T follicular helper cell (primary cell): ENCODE data around the gene GRIK4.
"Not testable (repeated sequence)": the region's sequence is repeated elsewhere in the genome, so short reads cannot be mapped to it uniquely, and the experiment has no call there.

ENCODE experiments used
- DNase-seq: peaks from one replicate; pipeline ENCODE4 v3.0.0-alpha.2; 2020; ENCODE audit warnings: low read depth

GRIK4 gene

DNA sequence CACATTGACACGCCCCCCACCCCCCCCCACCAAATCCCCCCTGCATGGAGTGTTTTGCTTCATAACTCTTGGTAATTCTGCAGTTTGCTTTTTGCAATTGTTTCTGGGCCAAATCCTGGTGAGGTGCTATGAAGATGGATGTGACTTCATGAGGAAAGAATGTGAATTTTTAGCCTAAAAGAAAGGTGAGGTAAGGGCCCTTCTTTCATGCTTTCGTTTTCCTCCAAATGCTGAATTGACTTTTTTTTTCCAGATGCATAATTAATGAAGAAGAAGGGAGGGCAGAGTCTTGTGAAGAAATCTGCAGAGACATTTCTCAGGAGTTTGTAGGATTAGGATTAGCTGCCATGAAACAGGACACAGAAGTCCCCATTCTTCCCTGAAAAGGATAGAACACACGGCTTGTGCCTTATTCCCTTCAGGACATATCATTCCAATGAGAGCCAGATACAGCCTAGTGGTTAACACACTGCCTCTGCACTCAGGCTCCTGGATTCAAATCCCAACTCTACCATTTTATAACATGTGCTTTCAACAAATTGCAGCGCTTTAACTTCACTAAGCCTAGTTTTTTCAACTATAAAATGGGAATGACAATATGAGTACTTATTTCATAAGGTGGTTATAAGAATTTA lies 492.8 kb downstream of the GRIK4 start:
- no peak for DNase-seq

- DNase-seq: no peak
Observed at GRCh38 chr11:121006922-121007321, 495.4 kb downstream of the GRIK4 start.

GRCh38 chr11:121008551-121008950 lies 497.0 kb downstream of the GRIK4 start:
- DNase-seq: no peak

- no peak for DNase-seq
Observed at GRCh38 chr11:121012091-121012490, 500.5 kb downstream of the GRIK4 start.

DNA sequence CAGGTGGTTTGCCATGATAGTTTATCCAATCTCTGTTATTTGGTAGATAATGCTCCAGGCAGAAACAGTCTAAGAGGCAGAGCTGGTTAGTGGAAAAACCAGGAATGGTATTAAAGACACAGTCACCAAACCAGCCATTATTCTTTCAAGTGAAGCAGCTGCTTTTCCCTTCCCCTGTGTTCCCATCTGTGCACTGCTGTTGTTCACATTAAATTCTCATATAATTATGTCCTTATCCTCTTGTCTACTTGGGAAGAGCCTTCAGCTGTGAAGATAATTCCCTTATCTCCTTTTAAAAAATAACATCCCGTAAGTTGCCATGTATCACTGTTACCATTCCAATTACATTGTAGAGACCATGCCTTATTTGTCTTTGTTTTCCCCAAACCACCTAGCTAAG lies 507.2 kb downstream of the GRIK4 start:
- DNase-seq: no peak

DNA sequence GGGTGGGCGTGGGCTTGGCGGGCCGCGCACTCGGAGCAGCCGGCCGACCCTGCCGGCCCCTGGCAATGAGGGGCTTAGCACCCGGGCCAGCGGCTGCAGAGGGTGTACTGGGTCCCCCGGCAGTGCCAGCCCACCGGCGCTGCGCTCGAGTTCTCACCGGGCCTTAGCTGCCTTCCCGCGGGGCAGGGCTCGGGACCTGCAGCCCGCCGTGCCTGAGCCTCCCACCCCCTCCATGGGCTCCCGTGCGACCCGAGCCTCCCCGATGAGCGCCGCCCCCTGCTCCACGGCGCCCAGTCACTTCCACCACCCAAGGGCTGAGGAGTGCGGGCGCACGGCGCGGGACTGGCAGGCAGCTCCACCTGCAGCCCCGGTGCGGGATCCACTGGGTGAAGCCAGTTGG lies 510.2 kb downstream of the GRIK4 start:
- not testable (repeated sequence) for DNase-seq

DNA sequence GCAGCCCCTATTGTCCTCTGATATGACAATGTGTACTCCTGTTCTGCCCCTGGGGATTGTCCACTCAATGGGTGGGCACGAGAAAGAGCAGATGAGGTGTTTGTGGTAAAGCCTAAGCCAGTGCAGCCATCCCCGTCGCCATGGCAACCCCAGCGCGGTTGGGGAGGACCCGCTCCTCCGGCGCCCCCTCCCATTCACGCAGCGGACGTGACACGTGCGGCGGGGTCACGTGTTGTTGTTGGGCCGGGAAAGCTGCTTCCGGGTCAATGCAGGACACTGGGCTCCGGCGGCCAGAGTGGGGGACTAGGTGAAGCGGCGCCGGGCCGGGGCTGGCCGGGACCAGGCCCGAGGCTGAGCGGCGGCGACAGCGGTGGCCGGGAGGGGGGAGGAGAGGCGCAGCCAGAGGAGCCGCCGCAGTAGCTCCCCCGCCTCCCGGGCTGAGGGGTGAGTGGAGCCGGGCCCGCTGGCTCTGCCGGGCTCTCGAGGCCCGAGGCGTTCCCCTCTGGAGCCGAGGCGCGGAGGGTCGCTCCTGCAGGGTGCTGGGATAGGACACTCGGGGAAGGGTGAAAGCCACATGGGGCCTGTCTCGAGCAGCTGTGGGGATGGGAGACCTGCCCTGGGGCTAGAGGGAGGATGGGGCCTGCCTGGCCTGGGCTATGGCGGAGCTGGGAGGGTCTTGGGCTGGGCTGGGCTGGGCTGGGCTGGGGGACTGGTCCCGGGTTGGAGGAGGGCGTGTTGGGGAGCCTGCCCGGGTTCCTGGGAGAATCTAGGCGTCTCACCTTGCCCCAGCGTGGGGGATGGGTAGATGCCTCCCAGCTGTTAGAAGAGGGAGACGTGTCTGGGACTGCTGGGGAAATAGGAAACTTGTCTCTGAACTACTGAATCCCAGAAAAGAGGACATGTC lies 512.6 kb downstream of the GRIK4 start, which contains the start of gene TBCEL:
Gene TBCEL, plus strand, starts transcription at position 255 of the 904 bp plus-strand sequence. CDS start 21,589 bp downstream, outside the sequence.
- DNase-seq: peak; percentile 71

DNA sequence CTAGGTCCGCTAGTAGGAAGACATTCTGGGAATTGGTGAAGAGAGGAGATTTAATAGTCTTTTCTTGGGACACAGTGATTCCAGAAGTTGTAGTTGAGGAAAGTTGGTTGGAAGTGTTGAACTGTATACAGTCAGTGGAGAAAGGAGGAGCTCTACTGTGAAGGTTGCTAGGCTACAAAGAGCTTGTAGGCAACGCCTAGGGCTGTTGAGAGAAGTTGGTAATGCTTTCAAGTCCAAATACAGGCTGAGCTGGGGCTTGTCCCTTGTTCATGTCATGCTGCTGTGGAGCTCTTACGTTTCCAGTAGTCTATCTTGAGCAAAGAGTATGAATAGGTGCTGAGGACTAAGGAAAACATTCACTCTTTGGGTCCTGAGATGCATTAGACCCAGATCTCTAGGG lies 513.4 kb downstream of the GRIK4 start:
- DNase-seq: no peak

DNA sequence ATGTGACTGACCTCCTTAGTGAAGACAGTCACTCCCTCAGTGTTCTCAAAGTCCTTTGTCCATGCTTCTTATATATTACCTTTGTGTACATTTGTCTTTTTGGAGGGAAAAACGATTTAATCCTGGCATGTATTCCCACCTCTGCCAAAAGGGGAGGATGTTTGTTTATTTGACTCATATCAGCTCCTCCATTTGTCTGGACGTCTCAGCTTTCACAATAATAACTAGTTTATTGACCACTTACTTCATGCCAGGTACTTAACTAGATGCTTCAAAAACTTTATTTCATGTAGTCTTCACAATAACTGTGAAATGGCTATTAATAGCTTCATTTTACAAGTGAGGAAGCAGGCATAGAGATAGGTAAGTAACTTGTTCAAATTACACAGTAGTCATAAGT lies 517.6 kb downstream of the GRIK4 start:
- no peak for DNase-seq

GRCh38 chr11:121029813-121030445 lies 518.4 kb downstream of the GRIK4 start:
- DNase-seq: no peak

DNA sequence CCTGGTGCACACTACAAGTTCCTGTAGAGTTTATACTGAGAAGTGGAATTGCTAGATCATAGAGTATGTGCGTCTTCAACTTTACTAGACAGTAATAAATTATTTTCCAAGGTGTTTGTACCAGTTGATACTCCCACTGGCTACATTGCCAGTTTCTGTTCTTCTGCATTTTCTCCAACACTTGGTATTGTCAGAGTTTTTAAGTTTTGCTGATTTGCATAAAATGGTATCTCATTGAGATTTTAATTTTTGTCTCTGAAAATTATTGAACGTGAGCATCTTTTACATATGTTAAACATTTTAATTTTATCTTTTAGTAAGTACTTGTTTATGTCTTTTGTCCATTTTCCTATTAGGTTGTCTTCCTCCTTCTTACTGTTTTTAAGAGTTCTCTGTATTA lies 519.6 kb downstream of the GRIK4 start:
- DNase-seq: no peak

DNA sequence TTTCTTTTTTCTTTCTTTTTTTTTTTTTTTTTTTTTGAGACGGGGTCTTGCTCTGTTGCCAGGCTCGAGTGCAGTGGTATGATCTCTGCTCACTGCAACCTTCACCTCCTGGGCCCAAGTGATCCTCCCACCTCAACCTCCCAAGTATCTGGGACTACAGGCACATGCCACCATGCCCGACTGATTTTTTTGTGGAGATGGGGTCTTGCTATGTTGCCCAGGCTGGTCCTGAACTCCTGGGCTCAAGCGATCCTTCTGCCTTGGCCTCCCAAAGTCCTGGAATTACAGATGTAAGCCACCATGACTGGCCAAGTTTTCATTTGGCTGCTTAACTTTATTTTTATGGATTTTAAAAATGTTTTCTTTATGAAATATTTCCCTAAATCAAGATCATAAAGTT lies 520.1 kb downstream of the GRIK4 start:
- not testable (repeated sequence) for DNase-seq

DNA sequence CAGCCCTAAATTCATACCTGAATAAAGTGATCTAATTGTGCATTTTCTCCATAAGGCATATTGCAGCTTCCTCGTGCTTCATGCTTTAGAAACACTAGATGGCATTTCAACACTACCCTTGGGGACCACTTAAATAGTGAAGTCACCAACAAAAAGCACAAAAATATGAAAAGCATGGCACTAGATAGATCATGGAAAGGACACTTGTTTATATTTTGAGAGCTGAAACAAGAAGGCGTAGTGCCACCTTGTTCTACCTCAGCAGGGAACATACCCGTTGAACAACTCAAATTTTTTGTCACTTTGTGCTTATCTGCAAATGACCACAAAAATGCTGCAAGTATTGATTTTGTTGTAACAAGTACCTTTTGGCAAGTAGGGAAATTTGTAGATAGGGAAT lies 521.0 kb downstream of the GRIK4 start:
- no peak for DNase-seq

- no peak for DNase-seq
Observed at GRCh38 chr11:121033635-121034034, 522.1 kb downstream of the GRIK4 start.

GRCh38 chr11:121035169-121035755 lies 523.7 kb downstream of the GRIK4 start:
- no peak for DNase-seq

- DNase-seq: no peak
Observed at GRCh38 chr11:121035780-121036179, 524.2 kb downstream of the GRIK4 start.

DNA sequence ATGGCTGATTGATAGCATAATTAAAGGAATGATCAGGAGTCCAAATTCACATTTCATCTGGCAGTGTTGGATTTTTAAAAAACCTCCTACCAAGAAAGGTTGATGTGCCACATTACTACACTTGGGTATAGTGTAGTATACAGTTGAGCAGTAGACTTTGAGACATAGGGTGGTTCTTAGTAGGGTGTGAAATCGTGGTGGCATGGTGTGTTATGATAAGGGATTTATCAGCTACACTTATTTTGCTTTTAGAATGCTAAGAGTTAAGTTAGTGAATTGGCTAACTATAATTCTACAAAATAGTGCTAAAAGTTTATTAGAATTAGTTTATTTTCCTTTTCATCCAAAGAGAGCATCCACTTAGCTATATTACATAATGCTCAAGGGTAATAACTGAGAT lies 525.5 kb downstream of the GRIK4 start:
- DNase-seq: no peak
